PC-9 (cell line): Measurements from ENCODE around the gene IRS1. TPM values are rescaled to one million over a fixed set of nuclear protein-coding genes. Genes with fewer than 3 reads are reported as not detected.

Source experiments
- BruUV-seq: library from RNA; stranded (reverse); fragments of 400-500 nt; replicated peaks from 2 replicates; lab custom pipeline; 2021; lab: Mats Ljungman, UMichigan
- CTCF ChIA-PET: fragments of 300-600 bp; sonication (Branson Sonifier 250); formaldehyde crosslinking; loops from one replicate; lab custom pipeline; 2022; ENCODE audit warnings: antibody characterized with exemption; lab: Charles Lee
- POLR2A ChIA-PET: fragments of 300-600 bp; sonication (Branson Sonifier 250); formaldehyde crosslinking; loops from one replicate; lab custom pipeline; 2022; ENCODE audit warnings: antibody characterized with exemption; ENCODE audit not compliant: unreplicated experiment; lab: Charles Lee
- DNase-seq, 2 experiments: peaks; one replicate each; pipeline versions ENCODE4 v3.0.0 to v3.0.0-alpha.2; 2015 to 2022; ENCODE audit warnings: mixed read lengths in 1 of 2
- H2AFZ ChIP-seq: fragments of 200-600 bp; sonication (generic); 2 replicates; pipeline ENCODE4 v1.8.1; 2017; ENCODE audit warnings: antibody characterized with exemption
- H3F3A ChIP-seq: fragments of 200-600 bp; sonication (generic); 2 replicates; pipeline ENCODE4 v1.8.1; 2017; ENCODE audit warnings: antibody characterized with exemption, mild to moderate bottlenecking, low read depth; ENCODE audit not compliant: insufficient read depth
- H3K27ac ChIP-seq: fragments of 200-600 bp; sonication (generic); 2 replicates; pipeline ENCODE4 v1.6.1; 2016; ENCODE audit warnings: mixed run types
- H3K27me3 ChIP-seq: fragments of 200-600 bp; sonication (generic); 2 replicates; pipeline ENCODE4 v1.6.1; 2016; ENCODE audit warnings: low read depth, mixed run types; ENCODE audit not compliant: insufficient read depth
- H3K36me3 ChIP-seq: fragments of 200-600 bp; sonication (generic); 2 replicates; pipeline ENCODE4 v1.6.1; 2016; ENCODE audit warnings: low read depth, mixed run types
- H3K4me1 ChIP-seq: fragments of 200-600 bp; sonication (generic); replicated peaks from 2 replicates; pipeline ENCODE4 v1.6.1; 2016; ENCODE audit warnings: mixed run types; ENCODE audit not compliant: insufficient read depth
- H3K4me2 ChIP-seq: fragments of 200-600 bp; sonication (generic); 2 replicates; pipeline ENCODE4 v1.6.1; 2017; ENCODE audit warnings: mixed run types
- H3K4me3 ChIP-seq: fragments of 200-600 bp; sonication (generic); 2 replicates; pipeline ENCODE4 v1.6.1; 2016; ENCODE audit warnings: mixed run types
- H3K79me2 ChIP-seq: fragments of 200-600 bp; sonication (generic); 2 replicates; pipeline ENCODE4 v1.6.1; 2017; ENCODE audit warnings: low read depth, mixed run types
- H3K9me2 ChIP-seq: fragments of 200-600 bp; sonication (generic); 2 replicates; pipeline ENCODE4 v1.8.1; 2017; ENCODE audit warnings: mild to moderate bottlenecking; ENCODE audit not compliant: insufficient read depth
- H3K9me3 ChIP-seq: fragments of 200-600 bp; sonication (generic); 2 replicates; pipeline ENCODE4 v1.8.1; 2016; ENCODE audit warnings: low read depth; ENCODE audit not compliant: insufficient read depth
- H4K20me1 ChIP-seq: fragments of 200-600 bp; sonication (generic); 2 replicates; pipeline ENCODE4 v1.8.1; 2017; ENCODE audit not compliant: insufficient read depth
- EZH2 ChIP-seq: fragments of 200-600 bp; sonication (generic); IDR thresholded peaks from 2 replicates; pipeline ENCODE4 v1.8.0; 2017; ENCODE audit warnings: antibody characterized with exemption, low read depth
- intact Hi-C: fragments of 100-400 bp; cut with micrococcal nuclease; formaldehyde crosslinking; loops from one replicate; pipeline ENCODE4 v1.10.0; 2022; ENCODE audit not compliant: unreplicated experiment
- total RNA-seq: library from RNA; stranded (reverse); gene quantifications from 2 replicates; pipeline ENCODE4 v1.2.3, GENCODE V29; 2021
- TF ChIP-seq, protein P1 (sequence below): fragments of 200-600 bp; sonication (generic); conservative IDR thresholded peaks from 2 replicates; pipeline ENCODE4 v1.6.1; 2017; ENCODE audit warnings: mixed run types, antibody characterized with exemption, mild to moderate bottlenecking, moderate library complexity

The IRS1 gene
- total RNA-seq, 1 experiment from 2014 or later: 28.6 TPM

DNA sequence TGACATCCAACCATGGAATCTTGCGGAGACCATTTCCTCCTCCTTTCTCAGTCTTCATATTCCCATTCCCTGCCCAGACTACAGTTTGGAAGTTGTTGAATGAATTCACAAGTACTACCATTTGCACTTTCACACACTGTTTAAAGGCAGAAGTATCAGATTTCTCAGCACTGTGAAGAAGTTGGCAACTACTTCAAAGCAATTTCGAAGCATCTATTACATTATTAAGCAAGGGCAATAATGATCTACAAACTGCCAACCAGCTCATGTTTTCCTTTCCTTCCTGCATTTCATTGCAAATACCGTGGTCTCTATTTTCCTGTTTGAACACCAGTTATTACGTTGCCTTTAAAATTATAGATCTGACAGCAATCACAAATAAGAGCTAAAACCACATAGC is 105.5 kb downstream of the IRS1 start:
- Histone ChIP-seq H3K27ac (no peak overlapping the region), H2AFZ (no peak overlapping the region), H3F3A (no peaks in the 10 kb centered on the region), H4K20me1 (no peaks in the 10 kb centered on the region), H3K4me2 (peak overlapping the region; percentile 32), H3K79me2 (no peaks in the 10 kb centered on the region), H3K36me3 (no peaks in the 10 kb centered on the region), H3K9me2 (no peaks in the 10 kb centered on the region), H3K27me3 (no peaks in the 10 kb centered on the region), H3K9me3 (peaks cover 4% of the 10 kb centered on the region; the same call in 1 of the 2 replicates), H3K4me3 (no peak overlapping the region), H3K4me1 (peaks cover 24% of the 10 kb centered on the region)
- intact Hi-C loops: no loop called here
- TF ChIP-seq, protein P1, sequence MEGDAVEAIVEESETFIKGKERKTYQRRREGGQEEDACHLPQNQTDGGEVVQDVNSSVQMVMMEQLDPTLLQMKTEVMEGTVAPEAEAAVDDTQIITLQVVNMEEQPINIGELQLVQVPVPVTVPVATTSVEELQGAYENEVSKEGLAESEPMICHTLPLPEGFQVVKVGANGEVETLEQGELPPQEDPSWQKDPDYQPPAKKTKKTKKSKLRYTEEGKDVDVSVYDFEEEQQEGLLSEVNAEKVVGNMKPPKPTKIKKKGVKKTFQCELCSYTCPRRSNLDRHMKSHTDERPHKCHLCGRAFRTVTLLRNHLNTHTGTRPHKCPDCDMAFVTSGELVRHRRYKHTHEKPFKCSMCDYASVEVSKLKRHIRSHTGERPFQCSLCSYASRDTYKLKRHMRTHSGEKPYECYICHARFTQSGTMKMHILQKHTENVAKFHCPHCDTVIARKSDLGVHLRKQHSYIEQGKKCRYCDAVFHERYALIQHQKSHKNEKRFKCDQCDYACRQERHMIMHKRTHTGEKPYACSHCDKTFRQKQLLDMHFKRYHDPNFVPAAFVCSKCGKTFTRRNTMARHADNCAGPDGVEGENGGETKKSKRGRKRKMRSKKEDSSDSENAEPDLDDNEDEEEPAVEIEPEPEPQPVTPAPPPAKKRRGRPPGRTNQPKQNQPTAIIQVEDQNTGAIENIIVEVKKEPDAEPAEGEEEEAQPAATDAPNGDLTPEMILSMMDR: no peak
- no peak for TF ChIP-seq EZH2
- ChIA-PET POLR2A (no interaction called here), CTCF (no interaction called here)
- no TSS peak for BruUV-seq
- DNase-seq: peak in 1 of 2 experiments; percentile 58

DNA sequence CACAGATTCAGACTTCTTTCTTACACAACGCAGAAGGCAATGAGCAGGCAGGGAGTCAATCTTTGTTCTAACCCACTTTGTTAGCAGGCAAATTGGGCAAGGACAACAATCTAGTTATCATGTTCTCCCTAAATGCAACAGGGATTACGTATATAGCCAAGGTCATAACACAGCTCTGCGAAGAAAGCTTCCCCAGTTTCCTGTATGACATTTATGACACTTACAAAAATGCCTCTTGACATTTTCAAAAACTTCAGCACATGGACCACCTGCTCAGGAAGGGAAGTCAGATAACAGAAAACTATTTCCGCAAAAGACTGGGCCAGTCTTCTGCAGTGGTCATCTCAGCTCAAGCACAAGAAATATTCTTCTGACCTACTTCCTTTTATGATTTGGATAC is 106.1 kb downstream of the IRS1 start:
- Histone ChIP-seq H3K27me3 (no peaks in the 10 kb centered on the region), H3K4me2 (no peak overlapping the region), H3F3A (no peaks in the 10 kb centered on the region), H3K36me3 (no peaks in the 10 kb centered on the region), H3K79me2 (no peaks in the 10 kb centered on the region), H3K27ac (no peak overlapping the region), H3K4me1 (peaks cover 24% of the 10 kb centered on the region), H3K9me3 (peaks cover 6% of the 10 kb centered on the region; the same call in 1 of the 2 replicates), H3K4me3 (no peak overlapping the region), H2AFZ (no peak overlapping the region), H4K20me1 (no peaks in the 10 kb centered on the region), H3K9me2 (no peaks in the 10 kb centered on the region)
- intact Hi-C loops: no loop called here
- CTCF ChIA-PET: no interaction called here
- TF ChIP-seq, protein P1: no peak
- no peak for TF ChIP-seq EZH2
- no peak for DNase-seq
- BruUV-seq: no TSS peak
- POLR2A ChIA-PET: no interaction called here

DNA sequence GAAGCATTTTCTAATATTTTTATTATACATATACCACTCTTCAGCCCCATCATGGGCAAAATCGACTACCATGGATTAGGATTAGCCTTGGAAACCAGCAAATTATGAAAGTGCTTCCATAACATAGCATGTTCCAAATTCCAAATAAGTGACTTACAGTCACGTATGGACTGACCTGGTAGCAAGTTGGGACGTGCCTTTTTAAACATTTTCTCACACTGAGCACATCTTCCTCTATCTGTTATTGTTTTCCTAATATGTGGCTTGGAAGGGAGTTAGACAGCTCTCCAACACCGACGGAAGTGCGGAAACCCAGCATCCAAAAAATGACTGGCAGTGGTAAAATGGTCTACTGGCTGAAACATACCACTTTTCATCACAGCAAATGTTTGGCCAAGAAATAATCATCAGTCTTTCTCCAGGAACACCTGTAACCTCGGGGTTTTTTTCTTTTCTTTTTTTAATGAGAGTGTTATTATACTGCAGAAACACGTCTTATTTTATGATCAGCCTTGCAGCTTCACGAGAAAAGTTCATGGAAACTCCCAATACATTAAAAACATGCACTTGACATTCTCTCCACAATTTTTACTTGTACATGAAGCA is 107.0 kb downstream of the IRS1 start:
- no TSS peak for BruUV-seq
- no peaks in the 10 kb centered on the region for H3K36me3 ChIP-seq
- no peaks in the 10 kb centered on the region for H3K79me2 ChIP-seq
- POLR2A ChIA-PET: no interaction called here
- intact Hi-C loops: no loop called here
- no peak overlapping the region for H3K4me2 ChIP-seq
- no peaks in the 10 kb centered on the region for H3F3A ChIP-seq
- DNase-seq: no peak
- no peaks in the 10 kb centered on the region for H3K9me2 ChIP-seq
- TF ChIP-seq, protein P1: no peak
- no peak for TF ChIP-seq EZH2
- H4K20me1 ChIP-seq: no peaks in the 10 kb centered on the region
- H3K4me3 ChIP-seq: no peak overlapping the region
- no peaks in the 10 kb centered on the region for H3K27me3 ChIP-seq
- peaks cover 24% of the 10 kb centered on the region for H3K4me1 ChIP-seq
- peaks cover 10% of the 10 kb centered on the region; the same call in 1 of the 2 replicates for H3K9me3 ChIP-seq
- H2AFZ ChIP-seq: no peak overlapping the region
- CTCF ChIA-PET: no interaction called here
- no peak overlapping the region for H3K27ac ChIP-seq
